DOHH2 (cell line): ENCODE measurements around the gene SEC22A.

Experiments used
- H3F3A ChIP-seq: fragments of 200-600 bp; sonication (generic), shearing (Covaris generic); 2 replicates; pipeline ENCODE4 v1.6.0; 2016; ENCODE audit warnings: antibody characterized with exemption, mild to moderate bottlenecking; ENCODE audit not compliant: control insufficient read depth, insufficient read depth
- H3K27ac ChIP-seq: fragments of 200-600 bp; sonication (generic); 2 replicates; pipeline ENCODE4 v1.5.1; 2014; ENCODE audit warnings: low read depth, mild to moderate bottlenecking, low read length, moderate library complexity
- H3K27me3 ChIP-seq: fragments of 200-600 bp; sonication (generic); 2 replicates; pipeline ENCODE4 v1.6.1; 2014; ENCODE audit warnings: mild to moderate bottlenecking, low read length, mixed read lengths; ENCODE audit not compliant: control insufficient read depth
- H3K36me3 ChIP-seq: fragments of 200-600 bp; sonication (generic); 2 replicates; pipeline ENCODE4 v1.6.1; 2014; ENCODE audit warnings: mild to moderate bottlenecking, low read length, moderate library complexity, mixed read lengths; ENCODE audit not compliant: control insufficient read depth
- H3K4me1 ChIP-seq: fragments of 200-600 bp; sonication (generic); 2 replicates; pipeline ENCODE4 v1.6.1; 2014; ENCODE audit warnings: mild to moderate bottlenecking, low read length, mixed read lengths; ENCODE audit not compliant: control insufficient read depth
- H3K4me2 ChIP-seq: fragments of 200-600 bp; sonication (generic); 2 replicates; pipeline ENCODE4 v1.6.0; 2014; ENCODE audit warnings: mild to moderate bottlenecking, low read length, moderate library complexity
- H3K4me3 ChIP-seq: fragments of 200-600 bp; sonication (generic); 2 replicates; pipeline ENCODE4 v1.5.1; 2014; ENCODE audit warnings: mild to moderate bottlenecking, low read length, mixed read lengths
- H3K79me2 ChIP-seq: fragments of 200-600 bp; sonication (generic); 2 replicates; pipeline ENCODE4 v1.6.1; 2014; ENCODE audit warnings: mild to moderate bottlenecking, low read length, mixed read lengths; ENCODE audit not compliant: control insufficient read depth
- H3K9me2 ChIP-seq: fragments of 200-600 bp; sonication (generic); replicated peaks from 2 replicates; pipeline ENCODE4 v1.6.1; 2014; ENCODE audit warnings: mild to moderate bottlenecking, low read length, mixed read lengths; ENCODE audit not compliant: control insufficient read depth
- H3K9me3 ChIP-seq: fragments of 200-600 bp; sonication (generic); 2 replicates; pipeline ENCODE4 v1.6.1; 2014; ENCODE audit warnings: antibody characterized with exemption, low read length, mixed read lengths; ENCODE audit not compliant: control insufficient read depth, insufficient read depth
- H4K20me1 ChIP-seq: fragments of 200-600 bp; sonication (generic); 2 replicates; pipeline ENCODE4 v1.6.0; 2014; ENCODE audit warnings: low read depth, mild to moderate bottlenecking, antibody characterized with exemption, low read length, moderate library complexity; ENCODE audit not compliant: control insufficient read depth, insufficient read depth
- CTCF ChIP-seq: fragments of 200-600 bp; sonication (generic); IDR thresholded peaks from one replicate; pipeline ENCODE4 v1.5.1; 2014; ENCODE audit warnings: antibody characterized with exemption, mild to moderate bottlenecking, low read depth, low read length; ENCODE audit not compliant: poor library complexity, severe bottlenecking
- EZH2phosphoT487 ChIP-seq: fragments of 200-600 bp; sonication (generic); IDR thresholded peaks from 2 replicates; pipeline ENCODE4 v1.6.1; 2017; ENCODE audit warnings: borderline replicate concordance, mild to moderate bottlenecking, antibody characterized with exemption, low read length, moderate library complexity, mixed read lengths

The SEC22A gene

GRCh38 chr3:123239756-123240155 is 38.0 kb downstream of the SEC22A start:
- Histone ChIP-seq H3K79me2 (no peaks in the 10 kb centered on the region), H3K36me3 (peaks cover 11% of the 10 kb centered on the region), H3K27me3 (no peaks in the 10 kb centered on the region), H3K27ac (no peak overlapping the region), H3K4me2 (no peak overlapping the region), H3K9me2 (no peaks in the 10 kb centered on the region), H3F3A (no peaks in the 10 kb centered on the region), H3K4me3 (no peak overlapping the region), H3K9me3 (no peaks in the 10 kb centered on the region), H3K4me1 (peaks cover 8% of the 10 kb centered on the region), H4K20me1 (no peaks in the 10 kb centered on the region)
- no peak for TF ChIP-seq EZH2phosphoT487
- TF ChIP-seq CTCF: no peak

- no peak for TF ChIP-seq CTCF
- no peak for TF ChIP-seq EZH2phosphoT487
- Histone ChIP-seq H3K4me1 (peaks cover 8% of the 10 kb centered on the region), H3F3A (no peaks in the 10 kb centered on the region), H3K36me3 (peaks cover 41% of the 10 kb centered on the region), H3K9me2 (no peaks in the 10 kb centered on the region), H3K4me3 (no peak overlapping the region), H3K79me2 (no peaks in the 10 kb centered on the region), H3K4me2 (no peak overlapping the region), H3K27me3 (no peaks in the 10 kb centered on the region), H4K20me1 (no peaks in the 10 kb centered on the region), H3K27ac (no peak overlapping the region), H3K9me3 (no peaks in the 10 kb centered on the region)
These were observed 42.4 kb downstream of the SEC22A start for GRCh38 chr3:123244128-123244527.

- TF ChIP-seq EZH2phosphoT487 (no peak), CTCF (no peak)
- H3K4me2 ChIP-seq: no peak overlapping the region
- H3K9me2 ChIP-seq: no peaks in the 10 kb centered on the region
- no peaks in the 10 kb centered on the region for H4K20me1 ChIP-seq
- H3F3A ChIP-seq: no peaks in the 10 kb centered on the region
- H3K79me2 ChIP-seq: no peaks in the 10 kb centered on the region
- no peak overlapping the region for H3K27ac ChIP-seq
- no peak overlapping the region for H3K4me3 ChIP-seq
- H3K9me3 ChIP-seq: no peaks in the 10 kb centered on the region
- H3K4me1 ChIP-seq: peaks cover 8% of the 10 kb centered on the region
- peaks cover 32% of the 10 kb centered on the region for H3K36me3 ChIP-seq
- no peaks in the 10 kb centered on the region for H3K27me3 ChIP-seq
These were observed 45.1 kb downstream of the SEC22A start for GRCh38 chr3:123246866-123247265.

GRCh38 chr3:123256256-123256655 is 54.5 kb downstream of the SEC22A start:
- peaks cover 3% of the 10 kb centered on the region for H3F3A ChIP-seq
- no peaks in the 10 kb centered on the region for H4K20me1 ChIP-seq
- no peaks in the 10 kb centered on the region for H3K79me2 ChIP-seq
- TF ChIP-seq EZH2phosphoT487 (no peak), CTCF (no peak)
- no peak overlapping the region for H3K4me2 ChIP-seq
- H3K9me2 ChIP-seq: no peaks in the 10 kb centered on the region
- H3K27ac ChIP-seq: no peak overlapping the region
- H3K9me3 ChIP-seq: no peaks in the 10 kb centered on the region
- H3K4me3 ChIP-seq: no peak overlapping the region
- H3K27me3 ChIP-seq: no peaks in the 10 kb centered on the region
- no peaks in the 10 kb centered on the region for H3K36me3 ChIP-seq
- no peaks in the 10 kb centered on the region for H3K4me1 ChIP-seq
